Neural progenitor cell (in vitro differentiated cells): ENCODE data around the gene MUC5AC.

Experiments used
- EZH2 ChIP-seq: fragments of 200-600 bp; sonication (generic); IDR thresholded peaks from 2 replicates; pipeline ENCODE4 v1.6.1; 2017; ENCODE audit warnings: antibody characterized with exemption, mild to moderate bottlenecking, moderate library complexity
- TF ChIP-seq, protein P1 (sequence below): fragments of 200-600 bp; sonication (generic); IDR thresholded peaks from 2 replicates; pipeline ENCODE4 v1.5.1; 2017; ENCODE audit warnings: antibody characterized with exemption, mild to moderate bottlenecking

DNA sequence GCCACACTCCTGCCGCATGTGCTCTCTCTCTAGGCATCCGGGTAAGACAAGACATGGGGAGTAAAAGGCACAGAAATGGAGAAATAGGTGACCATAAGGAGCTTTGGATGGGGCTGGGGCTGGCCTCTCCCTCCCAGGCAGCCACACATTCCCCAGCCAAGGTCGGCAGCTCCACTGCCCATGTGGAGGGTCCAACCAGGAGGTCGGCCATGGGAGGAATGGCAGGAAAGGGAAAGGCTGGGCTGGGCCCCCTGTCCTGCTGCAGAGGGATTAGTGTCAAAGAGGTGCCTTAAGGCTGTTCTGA is 460 bp upstream of the MUC5AC start:
- TF ChIP-seq, protein P1, sequence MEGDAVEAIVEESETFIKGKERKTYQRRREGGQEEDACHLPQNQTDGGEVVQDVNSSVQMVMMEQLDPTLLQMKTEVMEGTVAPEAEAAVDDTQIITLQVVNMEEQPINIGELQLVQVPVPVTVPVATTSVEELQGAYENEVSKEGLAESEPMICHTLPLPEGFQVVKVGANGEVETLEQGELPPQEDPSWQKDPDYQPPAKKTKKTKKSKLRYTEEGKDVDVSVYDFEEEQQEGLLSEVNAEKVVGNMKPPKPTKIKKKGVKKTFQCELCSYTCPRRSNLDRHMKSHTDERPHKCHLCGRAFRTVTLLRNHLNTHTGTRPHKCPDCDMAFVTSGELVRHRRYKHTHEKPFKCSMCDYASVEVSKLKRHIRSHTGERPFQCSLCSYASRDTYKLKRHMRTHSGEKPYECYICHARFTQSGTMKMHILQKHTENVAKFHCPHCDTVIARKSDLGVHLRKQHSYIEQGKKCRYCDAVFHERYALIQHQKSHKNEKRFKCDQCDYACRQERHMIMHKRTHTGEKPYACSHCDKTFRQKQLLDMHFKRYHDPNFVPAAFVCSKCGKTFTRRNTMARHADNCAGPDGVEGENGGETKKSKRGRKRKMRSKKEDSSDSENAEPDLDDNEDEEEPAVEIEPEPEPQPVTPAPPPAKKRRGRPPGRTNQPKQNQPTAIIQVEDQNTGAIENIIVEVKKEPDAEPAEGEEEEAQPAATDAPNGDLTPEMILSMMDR = no peak
- no peak for TF ChIP-seq EZH2
